ENCODE measurements around the gene ACTR6.

Gene ACTR6

GRCh38 chr12:100268835-100269564, 68.4 kb downstream of the ACTR6 start:
- no peak for DNase-seq

- no peak for DNase-seq
Observed at GRCh38 chr12:100273782-100274181, 73.2 kb downstream of the ACTR6 start.
